Measurements from ENCODE around the gene PTPRN2. TPM values are rescaled to one million over a fixed set of nuclear protein-coding genes. Genes with fewer than 3 reads are reported as not detected.

PTPRN2 gene
- polyA plus RNA-seq, 1 donor, result 5.7 TPM

DNA sequence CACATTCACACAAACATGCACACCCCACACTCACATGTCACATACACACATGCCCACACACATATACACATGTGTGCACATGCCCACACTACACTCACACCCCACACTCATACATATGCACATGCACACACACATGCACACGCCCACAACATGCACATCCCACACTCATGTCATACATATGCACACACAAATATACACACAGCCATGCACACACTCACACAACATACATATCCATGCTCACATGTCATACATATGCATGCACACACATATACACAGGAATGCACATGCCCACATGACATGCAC, 1031.0 kb downstream of the PTPRN2 start:
- DNase-seq, result no peak

DNA sequence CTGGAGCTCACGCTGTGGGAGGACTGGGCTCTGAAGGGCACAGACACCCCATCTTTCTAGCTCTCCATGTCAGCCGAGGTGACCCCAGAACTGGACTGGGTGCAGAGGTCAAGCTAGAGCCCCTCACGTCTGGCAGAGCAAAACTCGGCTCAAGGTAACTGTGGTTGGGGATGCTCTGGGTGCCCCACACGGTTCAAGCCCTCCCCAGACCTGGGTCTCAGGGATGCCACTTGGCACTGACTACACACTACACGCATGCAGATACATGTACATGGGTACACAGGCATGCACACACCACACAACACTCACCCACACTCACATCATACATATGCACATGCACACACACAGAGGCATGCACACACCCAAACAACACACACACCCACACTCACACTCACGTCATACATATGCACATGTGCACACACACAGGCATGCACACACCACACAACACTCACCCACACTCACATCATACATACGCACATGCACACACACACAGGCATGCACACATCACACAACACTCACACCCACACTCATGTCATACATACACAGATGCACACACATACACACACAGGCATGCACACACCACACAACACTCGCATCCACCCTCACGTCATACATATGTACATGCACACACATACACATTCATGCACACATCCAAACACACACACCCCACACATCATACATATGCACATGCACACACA, 1031.5 kb downstream of the PTPRN2 start:
- DNase-seq, result no peak

GRCh38 chr7:157555313-157555712, 1032.3 kb downstream of the PTPRN2 start:
- no peak for DNase-seq

DNA sequence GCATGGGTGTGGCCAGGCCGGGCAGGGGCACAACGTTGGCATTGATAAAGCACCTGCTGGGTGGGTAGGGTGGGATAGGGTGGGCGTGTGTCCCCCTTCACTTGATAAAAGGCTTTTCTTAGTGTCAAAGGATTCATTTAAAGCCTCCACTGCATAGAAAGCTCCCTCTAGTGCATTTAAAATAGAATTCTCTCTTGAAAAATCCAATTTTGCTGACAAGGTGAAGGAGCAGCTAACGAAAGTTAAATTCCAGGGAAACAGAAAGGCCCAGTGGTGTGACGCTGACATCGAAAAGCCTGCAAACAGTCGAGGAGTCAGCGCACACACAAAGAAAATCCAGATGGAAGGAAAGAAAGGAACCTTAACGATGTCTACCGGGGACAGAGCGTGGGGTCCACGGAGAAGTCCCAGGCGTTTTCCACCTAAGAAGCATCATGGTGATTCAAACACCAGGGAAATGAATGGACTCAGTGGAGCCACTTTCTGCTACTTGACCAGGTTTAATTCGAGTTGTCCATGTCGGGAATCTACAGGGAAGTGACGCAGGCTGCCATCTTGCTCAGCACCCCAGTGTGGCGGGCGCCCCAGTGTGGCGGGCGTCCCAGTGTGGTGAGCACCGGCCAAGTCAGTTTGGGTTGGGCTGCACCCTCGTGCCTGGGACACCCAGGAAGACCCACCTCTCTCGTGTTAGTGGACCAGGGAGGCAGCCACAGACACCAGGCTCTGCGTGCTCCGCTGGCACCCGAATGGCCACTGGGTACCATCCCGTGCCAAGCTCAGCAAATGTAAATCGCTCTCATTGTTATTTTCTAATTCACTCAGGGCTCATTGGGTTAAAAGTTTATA, 1033.0 kb downstream of the PTPRN2 start:
- DNase-seq, result no peak

DNA sequence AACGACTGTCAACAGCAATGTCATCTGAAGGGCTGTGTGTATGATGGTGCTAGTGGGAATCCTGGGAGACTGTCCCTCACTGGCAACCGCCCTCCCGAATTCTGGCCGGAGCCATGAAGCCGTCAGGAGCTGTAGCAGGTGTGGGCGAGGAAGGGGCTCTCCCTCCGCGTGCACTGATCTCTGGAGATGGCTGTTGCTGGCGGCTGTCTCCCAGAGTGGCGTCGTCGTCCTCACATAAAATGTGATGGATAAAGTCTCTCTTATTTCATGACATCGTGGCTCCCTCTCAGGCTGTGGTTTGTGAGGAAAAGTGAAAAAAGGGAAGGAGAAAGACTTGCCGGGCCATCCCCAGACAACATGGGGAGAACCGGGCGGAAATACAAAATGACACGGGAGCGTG, 1034.4 kb downstream of the PTPRN2 start:
- DNase-seq, result no peak

DNA sequence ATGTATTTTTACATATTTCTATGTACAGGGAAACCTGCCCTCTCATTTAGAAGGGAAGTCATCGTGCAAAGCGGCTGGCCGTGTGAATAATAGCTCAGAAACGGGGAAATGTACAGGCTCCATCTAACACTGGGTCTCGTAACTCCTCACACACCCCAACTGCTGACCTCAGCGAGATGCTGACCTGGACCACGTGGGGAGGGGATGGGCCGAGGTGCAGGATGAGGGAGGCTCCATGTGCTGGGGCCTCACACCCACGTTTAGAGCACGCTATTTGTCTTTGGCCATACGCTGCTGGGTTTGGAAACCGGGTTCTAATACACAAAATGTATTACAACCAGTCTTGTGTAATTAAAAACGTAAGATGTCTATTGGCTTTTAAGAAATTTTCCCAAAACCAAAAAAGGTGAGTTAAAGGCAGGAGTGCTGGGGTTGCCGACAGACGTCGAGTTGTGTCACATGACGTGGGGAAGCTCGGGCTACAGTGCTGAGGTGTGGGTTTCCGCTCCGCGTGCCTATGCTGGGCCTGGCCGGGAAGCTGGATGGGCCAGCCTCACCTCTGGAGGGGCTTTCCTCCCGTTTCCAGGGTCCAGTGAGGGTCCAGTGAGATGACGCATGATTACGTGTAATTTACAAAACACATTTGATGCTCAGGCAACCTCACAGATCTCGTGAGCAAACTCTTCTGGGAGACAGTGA, 1035.2 kb downstream of the PTPRN2 start:
- no peak for DNase-seq

- no peak for DNase-seq
Measured at GRCh38 chr7:157551325-157552070, 1036.1 kb downstream of the PTPRN2 start.

- DNase-seq, result no peak
Measured at GRCh38 chr7:157550300-157551275, 1037.0 kb downstream of the PTPRN2 start.

DNA sequence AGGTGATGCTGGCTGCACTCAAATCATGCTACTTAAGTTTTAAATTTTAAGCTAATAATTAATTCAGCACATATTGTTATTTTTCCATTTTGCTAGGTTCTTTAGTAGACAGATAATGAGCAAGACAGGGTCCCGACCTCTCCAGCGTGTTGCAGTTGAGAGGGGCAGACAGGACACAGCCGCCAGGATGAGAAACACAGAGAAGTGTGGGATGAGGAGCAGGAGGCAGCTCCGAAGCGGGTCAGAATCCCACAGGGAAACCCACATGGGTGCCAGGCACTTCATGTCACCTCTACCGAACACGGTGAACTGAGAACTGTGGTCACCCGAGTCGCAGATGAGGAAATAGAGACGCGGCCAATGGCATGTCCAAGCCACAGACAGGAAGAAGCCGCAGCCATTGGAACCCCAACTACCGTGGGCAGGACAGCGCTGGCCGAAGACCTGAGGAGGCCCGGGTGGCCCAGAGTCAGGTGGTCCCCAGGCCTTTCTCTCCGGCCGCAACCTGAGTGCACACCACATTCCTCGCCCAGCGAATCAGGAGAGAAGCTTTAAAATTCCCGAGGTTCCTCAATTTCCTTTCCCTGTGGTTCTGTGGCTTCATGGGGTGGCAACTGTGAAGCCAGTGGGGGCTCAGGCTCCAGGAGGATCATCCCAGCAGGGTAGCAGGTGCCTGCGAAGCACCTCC, 1037.9 kb downstream of the PTPRN2 start:
- no peak for DNase-seq

GRCh38 chr7:157548691-157549303, 1038.8 kb downstream of the PTPRN2 start:
- no peak for DNase-seq

- DNase-seq, result no peak
Measured at GRCh38 chr7:157547611-157548010, 1040.0 kb downstream of the PTPRN2 start.

DNA sequence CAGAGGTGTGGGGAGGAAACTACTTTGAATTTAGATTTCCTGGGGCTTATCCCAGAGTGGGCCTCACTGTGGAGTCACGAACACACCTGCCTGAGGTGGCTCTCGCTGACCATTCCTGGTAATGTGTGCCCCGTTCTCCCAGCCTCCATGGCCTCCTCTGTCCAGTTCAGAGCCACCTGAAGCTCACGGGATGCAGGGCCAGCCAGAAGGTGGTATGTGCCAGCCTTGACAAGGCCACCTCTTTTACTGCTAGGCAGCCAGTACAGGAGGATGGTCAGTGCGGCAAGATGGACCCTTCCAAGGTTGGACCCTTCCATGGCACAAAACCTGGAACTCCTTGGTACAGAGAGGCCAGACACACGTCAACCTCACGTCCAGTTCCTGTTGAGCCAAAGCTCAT, 1040.5 kb downstream of the PTPRN2 start:
- no peak for DNase-seq

- no peak for DNase-seq
Measured at GRCh38 chr7:157545681-157546060, 1042.0 kb downstream of the PTPRN2 start.

DNA sequence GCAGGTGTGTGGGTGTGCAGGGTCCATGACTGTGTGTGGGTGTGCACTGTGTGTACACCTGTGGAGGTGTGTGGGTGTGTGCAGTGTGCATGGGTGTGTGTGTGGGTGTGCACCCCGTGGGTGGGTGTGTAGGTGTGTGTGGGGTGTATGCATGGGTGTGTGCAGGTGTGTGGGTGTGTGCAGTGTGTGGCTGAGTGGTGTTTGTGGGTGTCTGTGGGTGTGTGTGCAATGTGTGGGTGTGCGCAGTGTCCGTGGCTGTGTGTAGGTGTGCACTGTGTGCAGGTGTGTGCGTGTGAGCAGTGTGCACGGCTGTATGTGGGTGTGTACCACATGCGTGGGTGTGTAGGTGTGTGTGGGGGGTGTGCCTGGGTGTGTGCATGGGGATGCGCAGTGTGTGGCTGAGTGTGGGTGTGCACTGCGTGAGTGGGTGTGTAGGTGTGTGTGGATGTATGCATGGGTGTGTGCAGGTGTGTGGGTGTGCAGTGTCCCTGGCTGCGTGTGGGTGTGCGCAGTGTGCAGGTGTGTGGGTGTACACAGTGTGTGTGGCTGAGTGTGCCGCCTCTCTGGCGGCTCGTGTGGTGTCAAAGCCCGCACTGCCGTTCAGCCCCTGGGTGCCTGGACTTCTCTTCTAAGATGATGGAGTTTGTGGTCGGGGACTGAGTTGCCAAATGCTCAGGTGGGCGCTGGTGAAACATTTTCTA, 1042.5 kb downstream of the PTPRN2 start:
- DNase-seq, result no peak

DNA sequence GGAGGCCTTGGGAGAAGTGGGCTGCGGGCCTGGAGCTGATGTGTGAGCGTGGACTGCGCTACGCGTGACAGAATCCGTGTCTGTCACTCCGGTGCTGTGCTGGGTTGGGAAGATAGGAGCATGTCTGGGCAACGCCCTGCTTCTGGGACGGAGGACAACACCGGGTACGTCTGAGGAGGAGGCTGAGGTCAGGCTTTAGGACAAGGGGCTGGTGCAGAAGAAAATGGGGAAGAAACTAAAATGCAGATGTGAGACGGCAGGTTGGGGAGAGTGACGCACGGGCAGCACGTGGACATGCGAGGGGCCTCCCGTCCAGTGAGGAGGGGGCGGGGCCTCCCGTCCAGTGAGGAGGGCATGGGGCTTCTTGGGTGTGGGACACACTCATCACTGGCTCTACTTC, 1043.4 kb downstream of the PTPRN2 start:
- no peak for DNase-seq

DNA sequence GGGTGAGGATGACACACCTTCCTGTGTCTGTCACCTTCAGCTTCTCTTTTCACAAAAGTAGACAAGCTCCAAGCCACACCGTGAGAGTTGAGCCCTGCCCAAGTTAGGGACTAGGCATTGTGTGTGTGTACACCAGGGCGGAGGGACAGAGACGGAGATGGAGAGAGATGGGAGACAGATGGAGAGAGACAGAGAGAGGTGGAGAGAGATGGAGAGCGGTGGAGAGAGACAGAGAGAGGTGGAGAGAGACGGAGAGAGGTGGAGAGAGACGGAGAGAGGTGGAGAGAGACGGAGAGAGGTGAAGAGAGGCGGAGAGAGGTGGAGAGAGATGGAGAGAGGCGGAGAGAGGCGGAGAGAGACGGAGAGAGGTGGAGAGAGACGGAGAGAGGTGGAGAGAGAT, 1043.8 kb downstream of the PTPRN2 start:
- no peak for DNase-seq

- DNase-seq, result no peak
Measured at GRCh38 chr7:157543276-157543675, 1044.3 kb downstream of the PTPRN2 start.

- DNase-seq, result no peak
Measured at GRCh38 chr7:157542068-157543021, 1045.3 kb downstream of the PTPRN2 start.

All from left kidney (tissue), 2 donors.